ENCODE results near the gene ENDOD1.

- TF ChIP-seq HMGXB4 (CRISPR knock-in tag; IDR thresholded peaks at IDR 0.05; ENCODE audit: borderline replicate concordance): no peak
- TF ChIP-seq CEBPB (IDR thresholded peaks at IDR 0.05): no peak
- no peak for TF ChIP-seq CTCF (IDR thresholded peaks at IDR 0.05)
- TF ChIP-seq PBX3 (IDR thresholded peaks at IDR 0.05): no peak
- TF ChIP-seq HOXA7 (CRISPR knock-in tag; IDR thresholded peaks at IDR 0.05): no peak
- TF ChIP-seq PHF8 (IDR thresholded peaks at IDR 0.05; ENCODE audit: borderline replicate concordance, low read depth): no peak
- no peak for TF ChIP-seq SREBF2 (IDR thresholded peaks at IDR 0.05)
These were observed 19.2 kb upstream of the ENDOD1 start for GRCh38 chr11:95070471-95070870.

Measured in A549 (cell line).